HG03342 (cell line): Measurements from ENCODE around the gene CRYBA2.

Experiments
- ATAC-seq: cut with Tn5 transposase; IDR thresholded peaks from one replicate; pipeline ENCODE4 v1.9.1; 2021; ENCODE audit warnings: mild to moderate bottlenecking, moderate library complexity; ENCODE audit not compliant: unreplicated experiment

Gene CRYBA2

DNA sequence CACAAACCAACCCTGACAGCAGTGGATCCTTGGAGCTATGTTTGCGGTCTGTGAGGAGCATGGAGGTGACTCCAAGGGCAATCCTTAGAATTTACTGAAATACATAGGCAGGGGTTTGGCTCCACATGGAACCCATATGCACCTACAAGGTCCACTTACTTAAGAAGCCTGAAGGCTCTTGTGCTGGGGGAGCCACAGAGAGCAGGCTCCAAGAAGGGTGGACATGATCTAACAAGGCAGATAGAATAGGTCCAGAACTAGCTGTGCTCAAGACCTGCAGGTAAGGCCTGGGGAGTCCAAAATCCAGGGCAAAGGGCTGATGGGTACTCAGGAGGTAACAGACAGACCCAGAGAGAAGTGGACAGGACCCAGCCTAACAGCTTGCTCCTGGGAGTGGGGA is 34.9 kb downstream of the CRYBA2 start:
- ATAC-seq, result no peak

DNA sequence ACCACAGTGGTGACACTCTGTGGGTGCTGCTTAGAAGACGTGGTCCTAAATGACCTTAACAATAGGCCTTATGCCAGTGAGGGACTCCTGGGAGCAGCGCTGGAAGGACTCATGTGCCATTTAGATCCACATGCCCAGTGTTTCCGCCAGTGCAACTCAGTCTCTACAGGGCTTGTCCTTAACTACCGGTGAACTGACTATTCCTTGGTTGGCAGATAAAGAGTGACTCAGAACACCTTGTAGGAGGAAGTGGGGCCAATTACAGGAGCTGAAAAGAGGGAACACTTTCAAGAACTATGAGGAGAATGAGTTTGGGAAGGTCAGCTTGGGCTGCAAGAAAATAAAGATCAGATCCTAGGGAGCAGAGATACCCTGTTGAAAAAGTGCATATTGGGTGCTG is 35.6 kb downstream of the CRYBA2 start:
- ATAC-seq, result no peak

DNA sequence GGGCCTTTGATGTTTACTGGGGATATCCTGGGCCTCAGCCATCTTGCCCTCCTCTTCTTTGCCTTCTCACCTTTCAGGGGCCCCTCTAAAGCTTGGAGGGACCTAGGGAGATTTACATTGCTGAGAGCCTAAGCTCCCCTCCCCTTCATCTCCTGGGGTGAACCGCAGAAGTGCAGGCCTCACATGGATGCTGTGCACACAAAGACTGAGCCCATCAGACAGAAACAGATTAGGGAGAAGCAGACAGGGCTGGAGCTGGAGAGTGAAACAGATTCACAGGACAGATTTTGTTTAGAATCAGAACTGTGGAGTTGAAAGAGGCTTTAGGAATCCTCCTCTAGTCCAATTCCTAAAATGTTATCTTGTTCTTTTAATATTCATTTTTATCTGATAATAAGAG is 37.2 kb downstream of the CRYBA2 start:
- ATAC-seq, result no peak

DNA sequence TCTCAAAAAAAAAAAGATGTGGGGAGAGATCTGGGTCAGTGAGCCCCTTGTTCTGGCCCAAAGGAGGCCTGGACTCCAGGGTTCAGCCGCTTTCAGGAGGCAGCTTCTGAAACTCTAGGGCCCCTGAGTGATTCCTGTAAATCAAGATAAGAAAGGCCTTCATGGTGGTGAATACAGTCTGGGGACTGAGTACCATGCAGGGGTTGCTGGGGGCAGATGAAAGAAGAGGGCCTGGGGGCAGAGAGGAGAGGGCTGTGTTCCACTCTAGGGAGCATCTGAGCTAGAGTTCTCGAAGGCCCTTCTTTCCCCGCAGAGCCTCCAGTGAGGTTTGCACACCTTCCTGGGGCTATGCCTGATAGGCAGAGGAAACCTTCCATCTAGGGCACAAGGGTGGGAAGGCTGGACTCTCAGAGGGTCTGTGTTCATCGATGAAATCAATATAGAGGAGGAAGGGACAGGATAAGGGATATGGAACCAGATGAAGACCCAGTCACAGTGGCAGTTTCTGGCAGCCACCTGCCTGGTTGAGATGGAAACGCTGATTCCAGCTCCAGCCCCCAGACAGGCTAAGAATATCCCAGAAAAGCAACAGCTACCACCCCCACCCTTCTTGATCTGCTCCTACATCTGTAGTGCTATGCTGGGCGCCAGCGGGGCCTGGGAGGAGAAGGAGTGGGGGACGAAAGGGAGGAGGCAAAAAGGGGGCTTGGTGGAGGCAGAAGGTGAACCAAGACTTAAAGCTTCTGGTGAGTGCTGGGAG is 38.5 kb downstream of the CRYBA2 start:
- no peak for ATAC-seq

DNA sequence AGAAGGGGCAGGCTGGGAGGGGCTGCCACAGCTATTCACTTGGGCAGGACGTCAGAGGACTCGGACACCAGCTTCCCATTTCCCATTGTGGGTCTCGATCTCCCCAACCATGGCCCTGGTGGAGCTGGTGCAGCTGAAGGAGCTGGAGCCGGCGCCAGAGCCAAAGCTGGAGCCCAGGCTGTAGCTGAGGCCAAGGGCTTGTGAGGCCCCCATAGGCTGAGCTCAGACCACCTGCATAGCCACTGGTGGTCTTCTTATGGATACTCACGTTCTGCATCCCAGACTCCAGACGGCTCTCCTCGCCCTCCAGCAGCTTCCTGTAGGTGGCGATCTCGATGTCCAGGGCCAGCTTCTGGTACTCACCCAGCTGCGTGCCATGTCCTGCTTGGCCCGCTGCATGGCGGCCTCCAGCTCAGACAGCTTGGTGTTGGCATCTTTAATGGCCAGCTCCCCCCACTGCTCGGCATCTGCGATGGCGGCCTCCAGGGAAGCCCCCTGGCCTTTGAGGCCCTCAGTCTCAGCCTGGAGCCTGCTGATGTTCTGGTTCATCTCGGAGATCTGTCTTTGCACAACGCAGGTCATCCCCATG is 39.8 kb downstream of the CRYBA2 start:
- no peak for ATAC-seq

DNA sequence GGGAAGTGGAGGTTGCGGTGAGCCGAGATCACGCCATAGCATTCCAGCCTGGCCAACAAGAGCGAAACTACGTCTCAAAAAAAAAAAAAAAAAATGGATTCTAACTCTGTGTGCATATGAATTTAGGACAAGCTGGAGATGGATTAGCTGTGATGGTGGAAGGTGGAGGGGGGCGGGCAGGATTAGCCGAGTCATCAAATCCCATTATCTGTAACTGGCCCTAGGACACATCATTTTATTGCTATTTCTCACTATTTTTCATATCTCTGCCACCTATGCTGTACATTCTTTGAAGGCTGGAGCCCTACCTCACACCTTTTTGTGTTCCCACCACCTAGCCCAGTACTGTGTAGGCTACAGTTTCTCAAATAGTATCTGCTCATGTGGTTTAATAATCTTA is 41.1 kb downstream of the CRYBA2 start:
- ATAC-seq, result no peak

DNA sequence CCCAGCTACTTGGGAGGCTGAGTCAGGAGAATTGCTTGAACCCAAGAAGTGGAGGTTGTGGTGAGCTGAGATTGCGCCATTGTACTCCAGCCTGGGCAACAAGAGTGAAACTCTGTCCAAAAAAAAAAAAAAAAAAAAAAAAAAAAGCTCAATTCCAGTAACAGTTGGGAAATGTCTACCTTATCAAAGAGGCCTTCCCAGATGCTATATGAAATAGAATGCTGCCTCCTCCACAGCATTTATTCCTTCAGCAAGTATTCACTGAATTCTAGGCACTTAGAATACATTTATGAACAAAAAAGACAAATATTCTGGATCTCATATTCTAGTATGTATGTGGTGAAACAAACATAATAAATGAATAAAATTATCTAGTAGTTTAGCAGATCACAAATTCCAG is 46.6 kb downstream of the CRYBA2 start:
- ATAC-seq, result no peak

DNA sequence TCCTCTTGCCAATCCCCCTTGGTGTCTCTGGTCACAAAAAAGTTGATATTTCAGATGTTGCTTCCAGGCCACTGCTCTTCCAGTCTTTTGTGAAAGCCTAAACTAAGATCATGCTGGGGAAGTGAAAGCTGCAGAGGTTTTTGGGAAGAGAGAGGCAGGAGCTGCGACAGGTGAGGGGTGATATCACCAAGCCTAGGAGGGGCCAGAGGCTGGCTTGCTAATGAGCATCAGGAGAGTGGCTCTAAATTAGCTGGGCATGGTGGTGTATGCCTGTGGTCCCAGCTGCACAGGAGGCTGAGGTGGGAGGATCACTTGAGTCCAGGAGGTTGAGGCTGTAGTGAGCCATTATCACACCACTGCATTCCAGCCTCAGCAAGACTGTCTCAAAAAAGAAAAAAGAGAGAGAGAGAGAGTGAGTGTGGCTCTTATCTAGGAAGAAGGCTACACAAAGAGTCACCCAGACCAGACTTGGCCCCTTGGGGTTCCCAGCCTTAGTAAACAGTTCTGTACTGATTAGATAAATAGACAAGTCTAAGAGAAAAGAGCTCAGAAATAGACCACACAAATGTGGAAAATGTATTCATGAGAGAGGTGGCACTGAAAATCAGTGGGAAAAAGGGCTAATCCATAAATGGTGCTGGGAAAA is 48.3 kb downstream of the CRYBA2 start:
- ATAC-seq, result no peak
